Liver (tissue), 3 donors: ENCODE data around the gene NAA16.

Experiments used
- FOXA1 ChIP-seq: IDR thresholded peaks from 2 replicates; pipeline ENCODE4 v1.6.1; 2016; ENCODE audit warnings: antibody characterized with exemption
- GABPA ChIP-seq, 2 donors: IDR thresholded peaks in 1 of 2; conservative IDR thresholded peaks in 1 of 2; 2 replicates each; pipeline ENCODE4 v1.6.1; 2016; ENCODE audit warnings: antibody characterized with exemption in 2 of 2, mild to moderate bottlenecking in 1 of 2, moderate library complexity in 1 of 2
- HNF4A ChIP-seq, 2 donors: conservative IDR thresholded peaks; 2 replicates each; pipeline ENCODE4 v1.6.1; 2016; ENCODE audit warnings: antibody characterized with exemption in 2 of 2, mild to moderate bottlenecking in 2 of 2
- JUND ChIP-seq, 2 donors: IDR thresholded peaks; 2 replicates each; pipeline ENCODE4 v1.6.1; 2016; ENCODE audit warnings: antibody characterized with exemption in 2 of 2
- MAX ChIP-seq: IDR thresholded peaks from 2 replicates; pipeline ENCODE4 v1.6.1; 2016; ENCODE audit warnings: antibody characterized with exemption
- RAD21 ChIP-seq, 2 donors: IDR thresholded peaks; 2 replicates each; pipeline ENCODE4 v1.6.1; 2016; ENCODE audit warnings: antibody characterized with exemption in 2 of 2, mild to moderate bottlenecking in 2 of 2
- SP1 ChIP-seq: IDR thresholded peaks from 2 replicates; pipeline ENCODE4 v1.6.1; 2018; ENCODE audit warnings: antibody characterized with exemption, mild to moderate bottlenecking
- TAF1 ChIP-seq: conservative IDR thresholded peaks from 2 replicates; pipeline ENCODE4 v1.6.1; 2016; ENCODE audit warnings: antibody characterized with exemption, mild to moderate bottlenecking
- TF ChIP-seq, protein P1 (sequence below): fragments of 150-350 bp; IDR thresholded peaks from 2 replicates; pipeline ENCODE4 v1.5.1; 2017; ENCODE audit warnings: improper control_type of control experiment, low read depth, low read length; ENCODE audit not compliant: missing input control
- TF ChIP-seq, protein P2 (sequence below): IDR thresholded peaks from 2 replicates; pipeline ENCODE4 v1.6.1; 2016; ENCODE audit warnings: antibody characterized with exemption, mild to moderate bottlenecking
- donor health status: healthy.
- donor health status: healthy.

- TF ChIP-seq, protein P1, sequence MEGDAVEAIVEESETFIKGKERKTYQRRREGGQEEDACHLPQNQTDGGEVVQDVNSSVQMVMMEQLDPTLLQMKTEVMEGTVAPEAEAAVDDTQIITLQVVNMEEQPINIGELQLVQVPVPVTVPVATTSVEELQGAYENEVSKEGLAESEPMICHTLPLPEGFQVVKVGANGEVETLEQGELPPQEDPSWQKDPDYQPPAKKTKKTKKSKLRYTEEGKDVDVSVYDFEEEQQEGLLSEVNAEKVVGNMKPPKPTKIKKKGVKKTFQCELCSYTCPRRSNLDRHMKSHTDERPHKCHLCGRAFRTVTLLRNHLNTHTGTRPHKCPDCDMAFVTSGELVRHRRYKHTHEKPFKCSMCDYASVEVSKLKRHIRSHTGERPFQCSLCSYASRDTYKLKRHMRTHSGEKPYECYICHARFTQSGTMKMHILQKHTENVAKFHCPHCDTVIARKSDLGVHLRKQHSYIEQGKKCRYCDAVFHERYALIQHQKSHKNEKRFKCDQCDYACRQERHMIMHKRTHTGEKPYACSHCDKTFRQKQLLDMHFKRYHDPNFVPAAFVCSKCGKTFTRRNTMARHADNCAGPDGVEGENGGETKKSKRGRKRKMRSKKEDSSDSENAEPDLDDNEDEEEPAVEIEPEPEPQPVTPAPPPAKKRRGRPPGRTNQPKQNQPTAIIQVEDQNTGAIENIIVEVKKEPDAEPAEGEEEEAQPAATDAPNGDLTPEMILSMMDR, result no peak
- TF ChIP-seq, protein P2, sequence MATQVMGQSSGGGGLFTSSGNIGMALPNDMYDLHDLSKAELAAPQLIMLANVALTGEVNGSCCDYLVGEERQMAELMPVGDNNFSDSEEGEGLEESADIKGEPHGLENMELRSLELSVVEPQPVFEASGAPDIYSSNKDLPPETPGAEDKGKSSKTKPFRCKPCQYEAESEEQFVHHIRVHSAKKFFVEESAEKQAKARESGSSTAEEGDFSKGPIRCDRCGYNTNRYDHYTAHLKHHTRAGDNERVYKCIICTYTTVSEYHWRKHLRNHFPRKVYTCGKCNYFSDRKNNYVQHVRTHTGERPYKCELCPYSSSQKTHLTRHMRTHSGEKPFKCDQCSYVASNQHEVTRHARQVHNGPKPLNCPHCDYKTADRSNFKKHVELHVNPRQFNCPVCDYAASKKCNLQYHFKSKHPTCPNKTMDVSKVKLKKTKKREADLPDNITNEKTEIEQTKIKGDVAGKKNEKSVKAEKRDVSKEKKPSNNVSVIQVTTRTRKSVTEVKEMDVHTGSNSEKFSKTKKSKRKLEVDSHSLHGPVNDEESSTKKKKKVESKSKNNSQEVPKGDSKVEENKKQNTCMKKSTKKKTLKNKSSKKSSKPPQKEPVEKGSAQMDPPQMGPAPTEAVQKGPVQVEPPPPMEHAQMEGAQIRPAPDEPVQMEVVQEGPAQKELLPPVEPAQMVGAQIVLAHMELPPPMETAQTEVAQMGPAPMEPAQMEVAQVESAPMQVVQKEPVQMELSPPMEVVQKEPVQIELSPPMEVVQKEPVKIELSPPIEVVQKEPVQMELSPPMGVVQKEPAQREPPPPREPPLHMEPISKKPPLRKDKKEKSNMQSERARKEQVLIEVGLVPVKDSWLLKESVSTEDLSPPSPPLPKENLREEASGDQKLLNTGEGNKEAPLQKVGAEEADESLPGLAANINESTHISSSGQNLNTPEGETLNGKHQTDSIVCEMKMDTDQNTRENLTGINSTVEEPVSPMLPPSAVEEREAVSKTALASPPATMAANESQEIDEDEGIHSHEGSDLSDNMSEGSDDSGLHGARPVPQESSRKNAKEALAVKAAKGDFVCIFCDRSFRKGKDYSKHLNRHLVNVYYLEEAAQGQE, result no peak
- TF ChIP-seq JUND (IDR thresholded peaks at IDR 0.05), result no peak
- TF ChIP-seq MAX, result no peak
- no peak for TF ChIP-seq GABPA (IDR thresholded peaks at IDR 0.05 in 1 of 2, conservative IDR thresholded peaks at IDR 0.05 in 1 of 2)
- TF ChIP-seq RAD21 (IDR thresholded peaks at IDR 0.05), result no peak
- TF ChIP-seq SP1, result no peak
- TF ChIP-seq TAF1, result no peak
- TF ChIP-seq FOXA1, result no peak
- no peak for TF ChIP-seq HNF4A (conservative IDR thresholded peaks at IDR 0.05)
Measured at GRCh38 chr13:41296879-41297646, 14.0 kb upstream of the NAA16 start.
